ENCODE data around the gene NOP53. TPM values are rescaled to one million over a fixed set of nuclear protein-coding genes. Genes with fewer than 3 reads are reported as not detected.

The NOP53 gene
- total RNA-seq, 4 donors from 2014 or later = 154 to 426 (median 281) TPM

DNA sequence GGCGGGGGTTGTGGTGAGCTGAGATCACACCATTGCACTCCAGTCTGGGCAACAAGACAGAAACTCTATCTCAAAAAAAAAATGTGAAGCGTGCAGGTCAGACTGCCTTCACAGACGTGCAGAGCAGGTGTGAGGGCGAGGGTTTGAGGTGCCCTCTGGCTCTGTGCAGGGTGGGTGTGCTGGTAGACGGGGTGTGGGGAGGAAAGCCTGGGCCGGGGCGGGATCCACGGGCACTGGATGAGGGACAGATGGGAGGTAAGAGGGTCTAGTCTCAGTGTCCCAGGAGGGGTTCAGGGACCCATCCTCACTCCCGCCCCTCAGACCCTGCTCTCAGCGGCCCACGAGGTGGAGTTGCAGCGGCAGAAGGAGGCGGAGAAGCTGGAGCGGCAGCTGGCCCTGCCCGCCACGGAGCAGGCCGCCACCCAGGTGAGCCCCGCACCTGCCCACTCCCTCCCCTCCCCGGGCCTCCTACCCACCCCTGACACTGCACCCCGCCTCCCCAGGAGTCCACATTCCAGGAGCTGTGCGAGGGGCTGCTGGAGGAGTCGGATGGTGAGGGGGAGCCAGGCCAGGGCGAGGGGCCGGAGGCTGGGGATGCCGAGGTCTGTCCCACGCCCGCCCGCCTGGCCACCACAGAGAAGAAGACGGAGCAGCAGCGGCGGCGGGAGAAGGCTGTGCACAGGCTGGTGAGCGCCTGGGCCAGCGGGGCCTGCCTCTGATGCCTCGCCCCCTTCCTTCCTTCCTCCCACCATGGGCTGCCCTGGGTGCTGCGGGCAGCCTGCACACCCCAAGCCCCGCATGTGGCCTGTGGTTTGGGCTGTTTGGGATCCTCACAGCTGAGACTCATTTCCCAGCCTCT is 9.1 kb downstream of the NOP53 start:
- TF ChIP-seq CTCF (IDR thresholded peaks at IDR 0.05; ENCODE audit: low read depth) = no peak

GRCh38 chr19:47755065-47755761 is 9.9 kb downstream of the NOP53 start:
- TF ChIP-seq CTCF (IDR thresholded peaks at IDR 0.05; ENCODE audit: low read depth) = no peak

- no peak for TF ChIP-seq CTCF (IDR thresholded peaks at IDR 0.05; ENCODE audit: low read depth)
Observed at GRCh38 chr19:47755762-47756626, 10.6 kb downstream of the NOP53 start.

- TF ChIP-seq CTCF (IDR thresholded peaks at IDR 0.05; ENCODE audit: low read depth) = no peak
Observed at GRCh38 chr19:47756627-47756929, 11.2 kb downstream of the NOP53 start.

GRCh38 chr19:47756953-47757608 is 11.7 kb downstream of the NOP53 start:
- TF ChIP-seq CTCF (IDR thresholded peaks at IDR 0.05; ENCODE audit: low read depth) = no peak

- no peak for TF ChIP-seq CTCF (IDR thresholded peaks at IDR 0.05; ENCODE audit: low read depth)
Observed at GRCh38 chr19:47757617-47758442, 12.5 kb downstream of the NOP53 start.
